ENCODE measurements around the gene CRIP3. TPM values are rescaled to one million over a fixed set of nuclear protein-coding genes. Genes with fewer than 3 reads are reported as not detected.
A peak's percentile ranks its signal among the peaks of the same experiment; 100 is the strongest.

The CRIP3 gene
- total RNA-seq, 4 donors from 2014 or later, result 2.2 to 3.4 (median 2.6) TPM; not detected in 1

- peaks cover 20% of the 10 kb centered on the region for H3K27me3 ChIP-seq
- TF ChIP-seq EP300 (IDR thresholded peaks at IDR 0.05) (no peak), POLR2A (IDR thresholded peaks at IDR 0.05) (no peak), CTCF (IDR thresholded peaks at IDR 0.05) (no peak), POLR2AphosphoS5 (IDR thresholded peaks at IDR 0.05) (no peak)
- no peaks in the 10 kb centered on the region for H3K36me3 ChIP-seq
- H3K4me1 ChIP-seq, result no peaks in the 10 kb centered on the region
- H3K27ac ChIP-seq, result no peak overlapping the region
- H3K9me3 ChIP-seq, result no peaks in the 10 kb centered on the region
- peak in 1 of 2 donors; percentile 37 for DNase-seq (ENCODE audit: low spot score in 2 of 2)
- no peak overlapping the region for H3K4me3 ChIP-seq
- 89% methylated on average over 5 of the region's 5 CpGs for WGBS
Observed at GRCh38 chr6:43296780-43297497, 11.7 kb downstream of the CRIP3 start.

GRCh38 chr6:43295456-43295855 is 13.2 kb downstream of the CRIP3 start:
- Histone ChIP-seq H3K9me3 (no peaks in the 10 kb centered on the region), H3K27me3 (peaks cover 13% of the 10 kb centered on the region), H3K4me3 (no peak overlapping the region), H3K27ac (no peak overlapping the region), H3K4me1 (no peaks in the 10 kb centered on the region), H3K36me3 (no peaks in the 10 kb centered on the region)
- no peak for TF ChIP-seq EP300 (IDR thresholded peaks at IDR 0.05)
- no peak for TF ChIP-seq CTCF (IDR thresholded peaks at IDR 0.05)
- TF ChIP-seq POLR2A (IDR thresholded peaks at IDR 0.05), result no peak
- TF ChIP-seq POLR2AphosphoS5 (IDR thresholded peaks at IDR 0.05), result no peak
- WGBS, result 92% methylated on average over 3 of the region's 3 CpGs
- no peak for DNase-seq (ENCODE audit: low spot score in 2 of 2)

- TF ChIP-seq EP300 (IDR thresholded peaks at IDR 0.05), result no peak
- no peak for TF ChIP-seq POLR2A (IDR thresholded peaks at IDR 0.05)
- no peak for TF ChIP-seq POLR2AphosphoS5 (IDR thresholded peaks at IDR 0.05)
- TF ChIP-seq CTCF (IDR thresholded peaks at IDR 0.05), result no peak
- peaks cover 13% of the 10 kb centered on the region for H3K27me3 ChIP-seq
- WGBS, result 84% methylated on average over 3 of the region's 3 CpGs
- H3K4me3 ChIP-seq, result no peak overlapping the region
- no peaks in the 10 kb centered on the region for H3K4me1 ChIP-seq
- no peak for DNase-seq (ENCODE audit: low spot score in 2 of 2)
- H3K27ac ChIP-seq, result no peak overlapping the region
- no peaks in the 10 kb centered on the region for H3K36me3 ChIP-seq
- H3K9me3 ChIP-seq, result no peaks in the 10 kb centered on the region
Observed at GRCh38 chr6:43294536-43294935, 14.1 kb downstream of the CRIP3 start.

- Histone ChIP-seq H3K36me3 (no peaks in the 10 kb centered on the region), H3K27ac (no peak overlapping the region), H3K9me3 (no peaks in the 10 kb centered on the region), H3K4me3 (no peak overlapping the region), H3K27me3 (peaks cover 13% of the 10 kb centered on the region), H3K4me1 (no peaks in the 10 kb centered on the region)
- no peak for DNase-seq (ENCODE audit: low spot score in 2 of 2)
- TF ChIP-seq CTCF (IDR thresholded peaks at IDR 0.05) (no peak), POLR2A (IDR thresholded peaks at IDR 0.05) (no peak), EP300 (IDR thresholded peaks at IDR 0.05) (no peak), POLR2AphosphoS5 (IDR thresholded peaks at IDR 0.05) (no peak)
- WGBS, result 94% methylated on average over 3 of the region's 3 CpGs
Observed at GRCh38 chr6:43293698-43294097, 14.9 kb downstream of the CRIP3 start.

GRCh38 chr6:43292763-43293318 is 15.8 kb downstream of the CRIP3 start:
- TF ChIP-seq POLR2A (IDR thresholded peaks at IDR 0.05) (no peak), POLR2AphosphoS5 (IDR thresholded peaks at IDR 0.05) (no peak), EP300 (IDR thresholded peaks at IDR 0.05) (no peak), CTCF (IDR thresholded peaks at IDR 0.05) (no peak)
- H3K36me3 ChIP-seq, result no peaks in the 10 kb centered on the region
- H3K27ac ChIP-seq, result no peak overlapping the region
- H3K4me3 ChIP-seq, result no peak overlapping the region
- no peaks in the 10 kb centered on the region for H3K9me3 ChIP-seq
- H3K4me1 ChIP-seq, result no peaks in the 10 kb centered on the region
- peak in 1 of 2 donors; percentile 40 for DNase-seq (ENCODE audit: low spot score in 2 of 2)
- H3K27me3 ChIP-seq, result peaks cover 4% of the 10 kb centered on the region
- 67% methylated on average over 4 of the region's 5 CpGs for WGBS
